ENCODE results near the gene PTPRN2. TPM values are rescaled to one million over a fixed set of nuclear protein-coding genes. Genes with fewer than 3 reads are reported as not detected.

The PTPRN2 gene
- total and polyA plus RNA-seq, 2 of the 8 experiments (the other 6 are each of a cell fraction or from before 2014, with no cell fraction given) = 2.6 to 4.5 TPM

DNA sequence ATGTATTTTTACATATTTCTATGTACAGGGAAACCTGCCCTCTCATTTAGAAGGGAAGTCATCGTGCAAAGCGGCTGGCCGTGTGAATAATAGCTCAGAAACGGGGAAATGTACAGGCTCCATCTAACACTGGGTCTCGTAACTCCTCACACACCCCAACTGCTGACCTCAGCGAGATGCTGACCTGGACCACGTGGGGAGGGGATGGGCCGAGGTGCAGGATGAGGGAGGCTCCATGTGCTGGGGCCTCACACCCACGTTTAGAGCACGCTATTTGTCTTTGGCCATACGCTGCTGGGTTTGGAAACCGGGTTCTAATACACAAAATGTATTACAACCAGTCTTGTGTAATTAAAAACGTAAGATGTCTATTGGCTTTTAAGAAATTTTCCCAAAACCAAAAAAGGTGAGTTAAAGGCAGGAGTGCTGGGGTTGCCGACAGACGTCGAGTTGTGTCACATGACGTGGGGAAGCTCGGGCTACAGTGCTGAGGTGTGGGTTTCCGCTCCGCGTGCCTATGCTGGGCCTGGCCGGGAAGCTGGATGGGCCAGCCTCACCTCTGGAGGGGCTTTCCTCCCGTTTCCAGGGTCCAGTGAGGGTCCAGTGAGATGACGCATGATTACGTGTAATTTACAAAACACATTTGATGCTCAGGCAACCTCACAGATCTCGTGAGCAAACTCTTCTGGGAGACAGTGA, 1035.2 kb downstream of the PTPRN2 start (continued):
- TF ChIP-seq, protein P1, sequence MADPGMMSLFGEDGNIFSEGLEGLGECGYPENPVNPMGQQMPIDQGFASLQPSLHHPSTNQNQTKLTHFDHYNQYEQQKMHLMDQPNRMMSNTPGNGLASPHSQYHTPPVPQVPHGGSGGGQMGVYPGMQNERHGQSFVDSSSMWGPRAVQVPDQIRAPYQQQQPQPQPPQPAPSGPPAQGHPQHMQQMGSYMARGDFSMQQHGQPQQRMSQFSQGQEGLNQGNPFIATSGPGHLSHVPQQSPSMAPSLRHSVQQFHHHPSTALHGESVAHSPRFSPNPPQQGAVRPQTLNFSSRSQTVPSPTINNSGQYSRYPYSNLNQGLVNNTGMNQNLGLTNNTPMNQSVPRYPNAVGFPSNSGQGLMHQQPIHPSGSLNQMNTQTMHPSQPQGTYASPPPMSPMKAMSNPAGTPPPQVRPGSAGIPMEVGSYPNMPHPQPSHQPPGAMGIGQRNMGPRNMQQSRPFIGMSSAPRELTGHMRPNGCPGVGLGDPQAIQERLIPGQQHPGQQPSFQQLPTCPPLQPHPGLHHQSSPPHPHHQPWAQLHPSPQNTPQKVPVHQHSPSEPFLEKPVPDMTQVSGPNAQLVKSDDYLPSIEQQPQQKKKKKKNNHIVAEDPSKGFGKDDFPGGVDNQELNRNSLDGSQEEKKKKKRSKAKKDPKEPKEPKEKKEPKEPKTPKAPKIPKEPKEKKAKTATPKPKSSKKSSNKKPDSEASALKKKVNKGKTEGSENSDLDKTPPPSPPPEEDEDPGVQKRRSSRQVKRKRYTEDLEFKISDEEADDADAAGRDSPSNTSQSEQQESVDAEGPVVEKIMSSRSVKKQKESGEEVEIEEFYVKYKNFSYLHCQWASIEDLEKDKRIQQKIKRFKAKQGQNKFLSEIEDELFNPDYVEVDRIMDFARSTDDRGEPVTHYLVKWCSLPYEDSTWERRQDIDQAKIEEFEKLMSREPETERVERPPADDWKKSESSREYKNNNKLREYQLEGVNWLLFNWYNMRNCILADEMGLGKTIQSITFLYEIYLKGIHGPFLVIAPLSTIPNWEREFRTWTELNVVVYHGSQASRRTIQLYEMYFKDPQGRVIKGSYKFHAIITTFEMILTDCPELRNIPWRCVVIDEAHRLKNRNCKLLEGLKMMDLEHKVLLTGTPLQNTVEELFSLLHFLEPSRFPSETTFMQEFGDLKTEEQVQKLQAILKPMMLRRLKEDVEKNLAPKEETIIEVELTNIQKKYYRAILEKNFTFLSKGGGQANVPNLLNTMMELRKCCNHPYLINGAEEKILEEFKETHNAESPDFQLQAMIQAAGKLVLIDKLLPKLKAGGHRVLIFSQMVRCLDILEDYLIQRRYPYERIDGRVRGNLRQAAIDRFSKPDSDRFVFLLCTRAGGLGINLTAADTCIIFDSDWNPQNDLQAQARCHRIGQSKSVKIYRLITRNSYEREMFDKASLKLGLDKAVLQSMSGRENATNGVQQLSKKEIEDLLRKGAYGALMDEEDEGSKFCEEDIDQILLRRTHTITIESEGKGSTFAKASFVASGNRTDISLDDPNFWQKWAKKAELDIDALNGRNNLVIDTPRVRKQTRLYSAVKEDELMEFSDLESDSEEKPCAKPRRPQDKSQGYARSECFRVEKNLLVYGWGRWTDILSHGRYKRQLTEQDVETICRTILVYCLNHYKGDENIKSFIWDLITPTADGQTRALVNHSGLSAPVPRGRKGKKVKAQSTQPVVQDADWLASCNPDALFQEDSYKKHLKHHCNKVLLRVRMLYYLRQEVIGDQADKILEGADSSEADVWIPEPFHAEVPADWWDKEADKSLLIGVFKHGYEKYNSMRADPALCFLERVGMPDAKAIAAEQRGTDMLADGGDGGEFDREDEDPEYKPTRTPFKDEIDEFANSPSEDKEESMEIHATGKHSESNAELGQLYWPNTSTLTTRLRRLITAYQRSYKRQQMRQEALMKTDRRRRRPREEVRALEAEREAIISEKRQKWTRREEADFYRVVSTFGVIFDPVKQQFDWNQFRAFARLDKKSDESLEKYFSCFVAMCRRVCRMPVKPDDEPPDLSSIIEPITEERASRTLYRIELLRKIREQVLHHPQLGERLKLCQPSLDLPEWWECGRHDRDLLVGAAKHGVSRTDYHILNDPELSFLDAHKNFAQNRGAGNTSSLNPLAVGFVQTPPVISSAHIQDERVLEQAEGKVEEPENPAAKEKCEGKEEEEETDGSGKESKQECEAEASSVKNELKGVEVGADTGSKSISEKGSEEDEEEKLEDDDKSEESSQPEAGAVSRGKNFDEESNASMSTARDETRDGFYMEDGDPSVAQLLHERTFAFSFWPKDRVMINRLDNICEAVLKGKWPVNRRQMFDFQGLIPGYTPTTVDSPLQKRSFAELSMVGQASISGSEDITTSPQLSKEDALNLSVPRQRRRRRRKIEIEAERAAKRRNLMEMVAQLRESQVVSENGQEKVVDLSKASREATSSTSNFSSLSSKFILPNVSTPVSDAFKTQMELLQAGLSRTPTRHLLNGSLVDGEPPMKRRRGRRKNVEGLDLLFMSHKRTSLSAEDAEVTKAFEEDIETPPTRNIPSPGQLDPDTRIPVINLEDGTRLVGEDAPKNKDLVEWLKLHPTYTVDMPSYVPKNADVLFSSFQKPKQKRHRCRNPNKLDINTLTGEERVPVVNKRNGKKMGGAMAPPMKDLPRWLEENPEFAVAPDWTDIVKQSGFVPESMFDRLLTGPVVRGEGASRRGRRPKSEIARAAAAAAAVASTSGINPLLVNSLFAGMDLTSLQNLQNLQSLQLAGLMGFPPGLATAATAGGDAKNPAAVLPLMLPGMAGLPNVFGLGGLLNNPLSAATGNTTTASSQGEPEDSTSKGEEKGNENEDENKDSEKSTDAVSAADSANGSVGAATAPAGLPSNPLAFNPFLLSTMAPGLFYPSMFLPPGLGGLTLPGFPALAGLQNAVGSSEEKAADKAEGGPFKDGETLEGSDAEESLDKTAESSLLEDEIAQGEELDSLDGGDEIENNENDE (IDR thresholded peaks at IDR 0.05; ENCODE audit: insufficient replicate concordance, low read length) = no peak
- no peak for TF ChIP-seq RBBP5 (IDR thresholded peaks at IDR 0.05; ENCODE audit: borderline replicate concordance, low read depth, low read length)
- TF ChIP-seq GTF2F1 (IDR thresholded peaks at IDR 0.05; ENCODE audit: borderline replicate concordance, low read depth, low read length) = no peak

All from H1 (cell line).